Kidney (tissue), 14 donors: ENCODE measurements around the gene MED27. TPM values are rescaled to one million over a fixed set of nuclear protein-coding genes. Genes with fewer than 3 reads are reported as not detected.

ENCODE experiments used
- DNase-seq, 5 donors: peaks; one replicate each; pipeline ENCODE4 v3.0.0-alpha.2; 2013 to 2020
- FAIRE-seq: peaks from 2 replicates; lab custom pipeline; 2012; peaks lifted over from hg19 to GRCh38; lab: Jason Lieb, UNC
- H3K27ac ChIP-seq, 2 donors: one replicate each; pipeline ENCODE4 v1.7.0; 2013; ENCODE audit warnings: low read depth in 2 of 2, low read length in 2 of 2, inconsistent platforms in 1 of 2
- H3K27me3 ChIP-seq: one replicate; pipeline ENCODE4 v1.7.1; 2013; ENCODE audit warnings: low read length, inconsistent platforms; ENCODE audit not compliant: control insufficient read depth, insufficient read depth
- H3K36me3 ChIP-seq, 3 donors: one replicate each; pipeline versions ENCODE4 v1.7.0 to v1.7.1; 2013; ENCODE audit warnings: low read length in 3 of 3, control low read depth in 1 of 3, inconsistent platforms in 1 of 3; ENCODE audit not compliant: insufficient read depth in 3 of 3, control insufficient read depth in 2 of 3
- H3K4me1 ChIP-seq, 3 donors: one replicate each; pipeline versions ENCODE4 v1.7.0 to v1.7.1; 2013; ENCODE audit warnings: low read length in 3 of 3, inconsistent platforms in 1 of 3, low read depth in 1 of 3; ENCODE audit not compliant: control insufficient read depth in 2 of 3, insufficient read depth in 2 of 3
- H3K4me3 ChIP-seq, 3 donors: one replicate each; pipeline versions ENCODE4 v1.7.0 to v1.8.1; 2013; ENCODE audit warnings: low read length in 3 of 3, control low read depth in 1 of 3, inconsistent platforms in 1 of 3
- H3K9ac ChIP-seq, 3 donors: one replicate each; pipeline versions ENCODE4 v1.7.0 to v1.7.1; 2013; ENCODE audit warnings: low read length in 3 of 3, control low read depth in 1 of 3, inconsistent platforms in 1 of 3
- H3K9me3 ChIP-seq, 3 donors: one replicate each; pipeline versions ENCODE4 v1.7.0 to v1.7.1; 2013; ENCODE audit warnings: low read length in 3 of 3, control low read depth in 1 of 3, inconsistent platforms in 1 of 3; ENCODE audit not compliant: control insufficient read depth in 2 of 3, insufficient read depth in 1 of 3
- intact Hi-C: fragments of 100-400 bp; cut with DNase I; formaldehyde crosslinking; loops from one replicate; pipeline ENCODE4 v1.11.1; 2022
- polyA plus RNA-seq: library from polyadenylated mRNA; stranded (reverse); fragments of 350-450 nt; fragmentation: Illumina TruSeq; extraction: RNeasy Lipid Tissue Mini Kit (QIAGEN cat#74804); gene quantifications from one replicate; pipeline ENCODE4 v1.2.3, GENCODE V29; 2014; ENCODE audit warnings: low read depth, low replicate concordance; ENCODE audit not compliant: insufficient read depth
- total RNA-seq: library from RNA; stranded (reverse); fragmentation: NEBNext Ultra II Directional; extraction: Animal tissue kit (Norgen Biotek cat#: 25700); gene quantifications from one replicate; pipeline ENCODE4 v1.2.1, GENCODE V29; 2021
- TF ChIP-seq, protein P1 (sequence below): IDR thresholded peaks from 3 replicates; pipeline ENCODE4 v1.5.1; 2012; ENCODE audit warnings: mild to moderate bottlenecking, moderate library complexity, borderline replicate concordance; ENCODE audit not compliant: insufficient read depth; ENCODE audit errors: extremely low read depth
- donor health status: control.
- donor health status: control.
- donor health status: control.
- donor health status: control.
- donor health status: control.
- donor health status: DM: yes; HTN: yes; CAD: no.
- donor health status: Normal renal cell carcinoma (clear cell type).

MED27 gene
- total and polyA plus RNA-seq, 2 donors from 2014 or later, result 15.9 to 23.1 TPM

DNA sequence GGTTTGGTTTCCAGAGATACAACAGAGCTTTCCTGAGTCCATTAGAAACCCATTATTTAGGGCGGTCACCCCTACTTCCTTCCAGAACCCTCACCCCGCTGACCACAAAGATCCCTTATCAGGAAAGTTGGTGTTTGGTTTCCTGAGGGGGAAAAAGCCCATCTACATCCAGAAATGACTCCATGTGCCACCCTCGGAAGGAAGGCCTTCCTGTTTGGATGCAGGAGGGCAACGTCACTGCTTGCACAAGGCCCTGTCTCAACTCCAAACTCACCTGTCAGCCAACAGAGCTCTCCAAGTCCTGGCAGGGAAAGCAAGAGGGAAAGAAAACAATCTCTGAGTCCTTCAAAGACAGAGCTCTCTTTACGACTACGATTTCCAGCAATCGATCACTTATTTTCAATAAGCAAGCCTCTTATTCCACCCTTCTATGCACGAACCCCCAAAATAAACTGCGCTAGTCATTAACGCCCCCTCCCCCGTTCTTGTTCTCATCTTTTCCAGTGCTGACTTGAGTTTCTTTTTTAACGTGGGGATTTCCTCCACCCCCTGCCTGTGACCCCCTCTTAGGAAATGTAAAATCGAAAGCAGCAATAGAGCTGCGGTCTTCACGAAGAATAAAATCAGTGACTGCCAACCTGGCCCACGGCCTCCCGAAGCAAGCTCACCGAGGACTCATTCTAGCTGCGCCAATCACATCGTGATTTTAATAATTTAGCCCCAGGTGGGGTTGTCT, 46.4 kb upstream of the MED27 start:
- H3K4me1 ChIP-seq, result no peaks in the 10 kb centered on the region
- H3K36me3 ChIP-seq, result no peaks in the 10 kb centered on the region
- no peak for FAIRE-seq
- H3K9ac ChIP-seq, result no peak overlapping the region
- H3K4me3 ChIP-seq, result no peak overlapping the region
- TF ChIP-seq, protein P1, sequence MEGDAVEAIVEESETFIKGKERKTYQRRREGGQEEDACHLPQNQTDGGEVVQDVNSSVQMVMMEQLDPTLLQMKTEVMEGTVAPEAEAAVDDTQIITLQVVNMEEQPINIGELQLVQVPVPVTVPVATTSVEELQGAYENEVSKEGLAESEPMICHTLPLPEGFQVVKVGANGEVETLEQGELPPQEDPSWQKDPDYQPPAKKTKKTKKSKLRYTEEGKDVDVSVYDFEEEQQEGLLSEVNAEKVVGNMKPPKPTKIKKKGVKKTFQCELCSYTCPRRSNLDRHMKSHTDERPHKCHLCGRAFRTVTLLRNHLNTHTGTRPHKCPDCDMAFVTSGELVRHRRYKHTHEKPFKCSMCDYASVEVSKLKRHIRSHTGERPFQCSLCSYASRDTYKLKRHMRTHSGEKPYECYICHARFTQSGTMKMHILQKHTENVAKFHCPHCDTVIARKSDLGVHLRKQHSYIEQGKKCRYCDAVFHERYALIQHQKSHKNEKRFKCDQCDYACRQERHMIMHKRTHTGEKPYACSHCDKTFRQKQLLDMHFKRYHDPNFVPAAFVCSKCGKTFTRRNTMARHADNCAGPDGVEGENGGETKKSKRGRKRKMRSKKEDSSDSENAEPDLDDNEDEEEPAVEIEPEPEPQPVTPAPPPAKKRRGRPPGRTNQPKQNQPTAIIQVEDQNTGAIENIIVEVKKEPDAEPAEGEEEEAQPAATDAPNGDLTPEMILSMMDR, result no peak
- peaks cover 18% of the 10 kb centered on the region for H3K27me3 ChIP-seq
- H3K9me3 ChIP-seq, result no peaks in the 10 kb centered on the region
- DNase-seq, result no peak
- no peak overlapping the region for H3K27ac ChIP-seq
- intact Hi-C loops, result no loop called here

DNA sequence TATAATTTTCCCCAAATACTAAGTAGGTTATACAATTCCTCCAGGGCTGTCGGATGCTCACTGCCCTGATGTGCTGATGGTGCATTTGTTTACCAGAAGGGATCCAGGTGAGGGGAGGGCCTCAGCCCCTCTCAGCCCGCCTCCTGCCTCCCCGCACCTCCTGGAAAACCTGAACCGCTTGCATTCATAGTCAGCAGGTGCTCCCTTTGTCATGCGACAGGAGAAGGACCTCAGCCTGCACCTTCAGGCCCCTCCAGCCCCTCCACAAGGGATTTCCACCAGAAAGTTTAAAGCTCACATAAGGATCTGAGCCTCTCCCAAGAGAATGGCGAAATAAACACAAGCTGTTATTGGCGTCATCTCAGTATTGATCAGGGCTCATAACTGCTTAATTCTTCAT, 45.7 kb upstream of the MED27 start:
- Histone ChIP-seq H3K4me1 (no peaks in the 10 kb centered on the region), H3K9ac (no peak overlapping the region), H3K4me3 (no peak overlapping the region), H3K36me3 (no peaks in the 10 kb centered on the region), H3K27ac (no peak overlapping the region), H3K27me3 (peaks cover 18% of the 10 kb centered on the region), H3K9me3 (no peaks in the 10 kb centered on the region)
- TF ChIP-seq, protein P1, result no peak
- no peak for DNase-seq
- FAIRE-seq, result no peak
- intact Hi-C loops, result no loop called here

DNA sequence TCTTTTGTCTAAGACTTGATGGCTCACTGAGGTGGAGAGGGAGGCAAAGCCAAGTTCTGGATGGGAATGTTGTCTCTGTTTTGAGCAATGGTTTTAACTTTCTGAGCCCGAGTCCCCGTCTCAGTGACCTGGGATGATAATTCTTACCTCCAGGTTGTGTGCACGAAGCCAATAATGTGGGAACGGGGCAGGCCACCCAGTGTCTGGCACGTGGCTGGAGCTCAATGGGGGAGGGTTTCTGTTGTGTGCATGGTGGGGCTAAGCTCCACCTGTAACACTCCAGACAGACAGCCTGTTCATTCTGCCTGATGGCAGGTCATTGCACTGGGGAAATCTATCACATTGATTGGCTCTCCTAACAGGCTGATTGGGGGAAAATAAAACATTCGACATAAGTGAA, 45.1 kb upstream of the MED27 start:
- Histone ChIP-seq H3K4me3 (no peak overlapping the region), H3K9ac (no peak overlapping the region), H3K27ac (no peak overlapping the region), H3K4me1 (no peaks in the 10 kb centered on the region), H3K27me3 (peaks cover 18% of the 10 kb centered on the region), H3K36me3 (no peaks in the 10 kb centered on the region), H3K9me3 (no peaks in the 10 kb centered on the region)
- DNase-seq (no peak), FAIRE-seq (no peak)
- TF ChIP-seq, protein P1, result no peak
- intact Hi-C loops, result no loop called here

DNA sequence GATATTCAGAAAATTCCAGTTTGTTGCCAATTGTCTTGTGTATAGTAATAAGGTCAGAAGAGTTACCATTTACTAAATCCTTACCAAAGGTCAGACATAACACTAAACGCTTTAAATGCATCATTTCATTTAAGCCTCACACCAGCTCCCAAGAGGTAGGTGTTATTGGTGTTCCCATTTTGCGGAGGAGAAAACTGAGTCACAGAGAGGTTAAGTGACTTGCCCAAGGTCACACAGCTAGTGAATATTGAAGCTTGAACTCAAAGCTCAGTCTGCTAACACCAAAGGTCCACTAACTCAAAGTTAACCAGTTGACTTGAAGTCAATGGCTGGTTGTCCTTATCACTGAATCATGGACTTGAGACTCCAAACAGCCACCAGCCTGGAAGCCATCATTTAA, 41.4 kb upstream of the MED27 start:
- Histone ChIP-seq H3K27me3 (peaks cover 16% of the 10 kb centered on the region), H3K9me3 (no peaks in the 10 kb centered on the region), H3K9ac (no peak overlapping the region), H3K4me3 (no peak overlapping the region), H3K27ac (no peak overlapping the region), H3K4me1 (no peaks in the 10 kb centered on the region), H3K36me3 (no peaks in the 10 kb centered on the region)
- intact Hi-C loops, result no loop called here
- FAIRE-seq, result no peak
- TF ChIP-seq, protein P1, result no peak
- no peak for DNase-seq
